GM18508 (cell line): Measurements from ENCODE around the gene TBRG1.
"Not testable (repeated sequence)": the region's sequence is repeated elsewhere in the genome, so short reads cannot be mapped to it uniquely, and the experiment has no call there.

ENCODE experiments used
- ATAC-seq: cut with Tn5 transposase; IDR thresholded peaks from one replicate; pipeline ENCODE4 v1.9.1; 2021; ENCODE audit warnings: moderate number of reproducible peaks; ENCODE audit not compliant: insufficient read depth, unreplicated experiment

TBRG1 gene

GRCh38 chr11:124622531-124623451 lies at the start of gene TBRG1:
TBRG1 (plus strand) TSS chr11:124622864; CDS start chr11:124623084, 220 bp downstream.
- peak; percentile 90 for ATAC-seq

- no peak for ATAC-seq
Observed at GRCh38 chr11:124577716-124578427, 44.8 kb upstream of the TBRG1 start.

- no peak for ATAC-seq
Observed at GRCh38 chr11:124578761-124579160, 43.9 kb upstream of the TBRG1 start.

GRCh38 chr11:124581817-124582216 lies 40.8 kb upstream of the TBRG1 start:
- no peak for ATAC-seq

- no peak for ATAC-seq
Observed at GRCh38 chr11:124582565-124582964, 40.1 kb upstream of the TBRG1 start.

- no peak for ATAC-seq
Observed at GRCh38 chr11:124583781-124584180, 38.9 kb upstream of the TBRG1 start.

- ATAC-seq = no peak
Observed at GRCh38 chr11:124584681-124585372, 37.8 kb upstream of the TBRG1 start.

GRCh38 chr11:124586238-124586860 lies 36.3 kb upstream of the TBRG1 start:
- no peak for ATAC-seq

GRCh38 chr11:124591430-124591829 lies 31.2 kb upstream of the TBRG1 start:
- ATAC-seq = no peak

GRCh38 chr11:124592627-124593026 lies 30.0 kb upstream of the TBRG1 start:
- no peak for ATAC-seq

- no peak for ATAC-seq
Observed at GRCh38 chr11:124595302-124595701, 27.4 kb upstream of the TBRG1 start.

GRCh38 chr11:124597626-124598025 lies 25.0 kb upstream of the TBRG1 start:
- no peak for ATAC-seq

GRCh38 chr11:124600621-124601320 lies 21.9 kb upstream of the TBRG1 start:
- ATAC-seq = no peak

GRCh38 chr11:124602193-124602592 lies 20.5 kb upstream of the TBRG1 start:
- no peak for ATAC-seq

GRCh38 chr11:124602723-124603122 lies 19.9 kb upstream of the TBRG1 start:
- ATAC-seq = not testable (repeated sequence)

GRCh38 chr11:124605719-124606118 lies 16.9 kb upstream of the TBRG1 start:
- no peak for ATAC-seq

- ATAC-seq = no peak
Observed at GRCh38 chr11:124608147-124608546, 14.5 kb upstream of the TBRG1 start.

- ATAC-seq = no peak
Observed at GRCh38 chr11:124610295-124610694, 12.4 kb upstream of the TBRG1 start.

- ATAC-seq = no peak
Observed at GRCh38 chr11:124611064-124611463, 11.6 kb upstream of the TBRG1 start, which contains the start of gene PANX3. PANX3 (plus strand) TSS chr11:124611428; CDS start chr11:124611557, 129 bp downstream.

GRCh38 chr11:124612045-124612444 lies 10.6 kb upstream of the TBRG1 start:
- ATAC-seq = no peak
